Activated CD4-positive, alpha-beta T cell treated with anti-CD3 and anti-CD28 coated beads, Interleukin-2, Interleukin-4, amounts not matched to agents 100 ng/mL and 50 ng/mL, durations not matched to agents 16 hours and 8 hours (primary cell): ENCODE results near the gene SCYGR6.

ENCODE experiments used
- DNase-seq: peaks from one replicate; pipeline ENCODE4 v3.0.0-alpha.2; 2020; ENCODE audit warnings: low spot score

Gene SCYGR6

GRCh38 chr2:227713291-227713690 lies 11.3 kb downstream of the SCYGR6 start:
- DNase-seq = no peak

- DNase-seq = no peak
Observed at GRCh38 chr2:227710986-227711385, 13.6 kb downstream of the SCYGR6 start.

GRCh38 chr2:227707390-227707789 lies 17.2 kb downstream of the SCYGR6 start:
- no peak for DNase-seq

DNA sequence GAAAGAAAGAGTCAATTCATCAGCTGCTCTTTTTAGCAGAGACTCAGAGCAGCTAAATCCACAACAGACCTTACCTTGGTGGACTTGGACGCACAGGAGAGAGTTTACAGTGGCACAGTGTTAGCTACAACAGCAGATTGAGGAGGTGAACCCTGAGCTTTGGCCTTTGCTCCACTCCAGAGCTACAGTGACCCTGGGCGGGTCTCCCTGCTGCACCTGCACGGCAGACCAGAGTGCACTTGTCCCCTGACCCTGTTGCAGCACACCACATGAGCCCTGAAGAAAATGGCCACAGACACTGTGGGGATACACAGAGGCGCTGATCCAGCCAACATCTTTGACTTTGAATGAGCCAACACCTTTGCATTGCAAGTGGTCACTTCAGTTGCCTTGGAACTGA lies 17.7 kb downstream of the SCYGR6 start:
- no peak for DNase-seq

GRCh38 chr2:227703961-227704360 lies 20.6 kb downstream of the SCYGR6 start:
- DNase-seq = no peak

- no peak for DNase-seq
Observed at GRCh38 chr2:227703280-227703732, 21.3 kb downstream of the SCYGR6 start.

DNA sequence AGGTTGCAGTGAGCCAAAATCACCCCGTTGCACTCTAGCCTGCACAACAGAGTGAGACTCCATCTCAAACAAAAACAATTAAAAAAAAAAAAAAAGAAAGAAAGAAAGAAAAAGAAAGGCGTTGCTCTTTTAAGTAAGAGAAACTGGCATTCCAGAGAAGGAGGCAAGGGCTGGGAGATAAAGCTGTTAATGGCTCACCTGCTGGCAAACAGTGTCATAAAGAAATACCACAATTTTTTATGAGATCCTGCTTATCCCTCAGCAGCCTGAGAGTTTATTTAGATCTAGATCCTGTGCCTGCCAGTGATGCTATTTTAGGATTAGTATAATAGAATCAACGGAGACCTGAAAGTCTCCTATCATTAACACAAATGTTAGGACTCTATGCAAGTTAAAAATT lies 23.0 kb downstream of the SCYGR6 start:
- no peak for DNase-seq

- no peak for DNase-seq
Observed at GRCh38 chr2:227696990-227697679, 27.4 kb downstream of the SCYGR6 start.

DNA sequence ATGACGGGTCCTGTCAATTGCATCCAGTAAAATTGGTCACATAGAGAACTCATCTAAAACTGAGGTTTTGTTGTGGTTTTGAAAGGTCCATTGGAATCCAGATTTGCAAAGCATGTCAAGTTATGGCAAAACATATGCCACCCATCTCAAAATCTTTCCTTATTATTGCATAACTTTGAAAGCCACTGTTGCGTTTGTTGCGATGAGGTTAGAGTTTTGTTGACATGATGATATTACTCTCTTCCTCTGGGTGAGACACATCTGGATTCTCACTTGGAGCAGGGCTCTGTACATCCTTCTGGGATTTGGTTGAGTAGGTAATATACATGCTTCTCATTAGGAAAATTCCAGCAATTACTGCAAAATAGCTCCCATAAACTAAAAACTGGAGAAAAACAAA lies 37.4 kb downstream of the SCYGR6 start:
- no peak for DNase-seq

DNA sequence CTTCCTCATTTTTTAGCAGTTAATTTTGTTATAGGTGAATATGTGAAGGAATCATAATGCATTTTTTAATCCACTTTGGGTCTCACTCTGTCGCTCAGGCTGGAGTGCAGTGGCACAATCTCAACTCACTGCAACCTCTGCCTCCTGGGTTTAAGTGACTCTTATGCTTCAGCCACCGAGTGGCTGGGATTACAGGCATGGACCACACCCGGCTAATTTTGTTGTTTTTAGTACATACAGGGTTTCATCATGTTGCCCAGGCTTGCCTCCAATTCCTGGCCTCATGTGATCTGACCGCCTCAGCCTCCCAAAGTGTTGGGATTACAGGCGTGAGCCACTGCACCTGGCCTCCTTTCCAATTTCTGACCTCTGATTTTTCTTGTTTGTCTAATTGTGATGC lies 40.3 kb downstream of the SCYGR6 start:
- no peak for DNase-seq

DNA sequence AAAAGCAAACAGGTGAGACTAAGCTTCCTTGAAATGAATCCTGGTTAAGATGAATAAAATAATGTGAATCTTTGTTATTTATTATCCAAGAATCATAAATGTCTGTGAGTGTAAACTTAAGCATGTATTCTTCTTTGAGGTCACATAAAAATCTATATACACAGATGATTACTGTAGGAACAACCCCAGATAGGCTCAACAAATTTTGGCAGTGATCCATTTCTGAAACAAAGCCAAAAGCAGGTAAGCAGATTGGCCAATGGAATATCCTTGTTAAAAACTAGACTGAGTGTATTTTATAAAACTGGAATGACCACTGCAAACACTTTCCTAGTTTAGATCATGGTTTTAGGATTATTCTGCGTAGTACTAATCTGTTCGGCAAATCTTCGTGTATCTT lies 46.6 kb downstream of the SCYGR6 start:
- no peak for DNase-seq

DNA sequence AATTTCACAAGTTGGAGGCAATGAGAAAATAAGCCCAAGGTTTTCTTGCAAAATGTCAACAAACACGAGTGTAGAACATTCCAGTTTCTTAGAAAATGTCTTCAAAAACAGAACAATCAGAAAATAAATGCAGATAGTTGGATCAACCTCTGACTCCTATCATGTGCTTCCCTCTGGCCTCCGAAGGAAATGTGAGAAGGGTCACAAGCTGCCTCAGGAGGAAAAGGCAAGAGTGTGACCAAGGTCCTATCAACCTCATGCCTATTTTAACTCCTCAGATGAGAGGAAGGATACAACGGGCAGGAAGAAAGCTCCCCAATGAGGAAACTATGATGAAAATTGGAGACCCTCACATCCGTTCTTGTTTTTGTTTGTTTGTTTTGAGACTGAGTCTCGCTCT lies 50.1 kb downstream of the SCYGR6 start:
- DNase-seq = no peak
